H1 (cell line): ENCODE measurements around the gene NKAIN1. TPM values are rescaled to one million over a fixed set of nuclear protein-coding genes. Genes with fewer than 3 reads are reported as not detected.
"Not testable (repeated sequence)": the region's sequence is repeated elsewhere in the genome, so short reads cannot be mapped to it uniquely, and the experiment has no call there.

Experiments used
- CTCF ChIA-PET: fragments of 300-600 bp; sonication (Branson Sonifier 250); formaldehyde crosslinking; loops from one replicate; lab custom pipeline; 2021; ENCODE audit not compliant: partially characterized antibody; lab: Charles Lee
- POLR2A ChIA-PET: fragments of 300-600 bp; sonication (Branson Sonifier 250); formaldehyde crosslinking; loops from one replicate; lab custom pipeline; 2021; ENCODE audit warnings: inconsistent platforms; ENCODE audit not compliant: partially characterized antibody; lab: Charles Lee
- DNase-seq, 2 experiments: peaks; one replicate each; pipeline versions ENCODE4 v3.0.0 to v3.0.0-alpha.2; 2010 to 2022; ENCODE audit warnings: low spot score in 2 of 2, low read depth in 1 of 2, mixed read lengths in 1 of 2
- FAIRE-seq: peaks from 2 replicates; lab custom pipeline; 2011; peaks lifted over from hg19 to GRCh38; lab: Jason Lieb, UNC
- H2AFZ ChIP-seq: 2 replicates; pipeline ENCODE4 v1.8.1; 2012; ENCODE audit warnings: low read length, inconsistent platforms
- H2AK5ac ChIP-seq: 2 replicates; pipeline ENCODE4 v1.6.1; 2013; ENCODE audit warnings: low read depth, low read length
- H2BK120ac ChIP-seq: replicated peaks from 2 replicates; pipeline ENCODE3; 2013; ENCODE audit warnings: low read depth, low read length, inconsistent platforms
- H2BK12ac ChIP-seq: 2 replicates; pipeline ENCODE4 v1.6.1; 2013; ENCODE audit warnings: low read depth, low read length
- H2BK15ac ChIP-seq: 2 replicates; pipeline ENCODE4 v1.6.1; 2013; ENCODE audit warnings: low read length
- H2BK20ac ChIP-seq: 2 replicates; pipeline ENCODE4 v1.6.1; 2013; ENCODE audit warnings: low read length
- H2BK5ac ChIP-seq: 2 replicates; pipeline ENCODE4 v1.6.1; 2013; ENCODE audit warnings: low read depth, low read length
- H3K14ac ChIP-seq: 2 replicates; pipeline ENCODE4 v1.6.1; 2013; ENCODE audit warnings: inconsistent platforms; ENCODE audit not compliant: insufficient read length
- H3K18ac ChIP-seq: 2 replicates; pipeline ENCODE4 v1.6.1; 2013; ENCODE audit warnings: low read length; ENCODE audit errors: extremely low read depth
- H3K23ac ChIP-seq: 2 replicates; pipeline ENCODE4 v1.6.1; 2013; ENCODE audit warnings: inconsistent platforms; ENCODE audit not compliant: insufficient read length
- H3K23me2 ChIP-seq: 2 replicates; pipeline ENCODE4 v1.6.1; 2013; ENCODE audit warnings: low read depth, low read length
- H3K27ac ChIP-seq: 2 replicates; pipeline ENCODE4 v1.6.1; 2011; ENCODE audit warnings: low read depth, low read length, inconsistent platforms
- H3K27me3 ChIP-seq, 4 experiments: replicated peaks in 1 of 4; 1 replicate in 1 of 4; 2 replicates in 3 of 4; pipeline versions ENCODE4 v1.6.1 to v1.8.1; 2011 to 2013; ENCODE audit warnings: low read length in 3 of 4, mild to moderate bottlenecking in 3 of 4, inconsistent platforms in 2 of 4, mixed read lengths in 2 of 4, moderate library complexity in 1 of 4; ENCODE audit not compliant: control insufficient read depth in 3 of 4, insufficient read depth in 3 of 4; ENCODE audit errors: extremely low read depth in 1 of 4
- H3K36me3 ChIP-seq, 4 experiments: 2 replicates each; pipeline versions ENCODE4 v1.6.1 to v1.8.1; 2011 to 2013; ENCODE audit warnings: mild to moderate bottlenecking in 4 of 4, low read length in 3 of 4, moderate library complexity in 2 of 4, control low read depth in 1 of 4, inconsistent platforms in 1 of 4; ENCODE audit not compliant: insufficient read depth in 4 of 4, control insufficient read depth in 2 of 4
- H3K4ac ChIP-seq: replicated peaks from 2 replicates; pipeline ENCODE3; 2013; ENCODE audit warnings: low read length, low read depth, mixed read lengths, inconsistent platforms; ENCODE audit not compliant: insufficient read length
- H3K4me1 ChIP-seq, 4 experiments: replicated peaks in 1 of 4; 1 replicate in 1 of 4; 2 replicates in 3 of 4; pipeline versions ENCODE4 v1.6.1 to v1.8.1; 2011 to 2013; ENCODE audit warnings: low read length in 3 of 4, inconsistent platforms in 2 of 4, mixed read lengths in 1 of 4; ENCODE audit not compliant: insufficient read depth in 4 of 4, control insufficient read depth in 3 of 4
- H3K4me2 ChIP-seq, 2 experiments: 2 replicates each; pipeline versions ENCODE4 v1.6.1 to v1.8.1; 2011 to 2013; ENCODE audit warnings: low read depth in 2 of 2, low read length in 2 of 2, control low read depth in 1 of 2, inconsistent platforms in 1 of 2, mild to moderate bottlenecking in 1 of 2; ENCODE audit not compliant: insufficient read depth in 1 of 2
- H3K4me3 ChIP-seq, 4 experiments: fragments of 200-600, 300-600 bp in 1 of 4; sonication (generic), shearing (Covaris generic), sonication (Bioruptor Twin) in 1 of 4; 2 replicates each; pipeline versions ENCODE4 v1.5.1 to v1.8.1; 2011 to 2016; ENCODE audit warnings: low read length in 4 of 4, low read depth in 3 of 4, control low read depth in 2 of 4, inconsistent platforms in 2 of 4, mild to moderate bottlenecking in 2 of 4, mixed read lengths in 1 of 4, moderate library complexity in 1 of 4; ENCODE audit not compliant: insufficient read depth in 2 of 4; ENCODE audit errors: extremely low read depth in 1 of 4
- H3K56ac ChIP-seq: replicated peaks from 2 replicates; pipeline ENCODE3; 2013; ENCODE audit warnings: low read depth, mild to moderate bottlenecking, mixed read lengths, low read length, inconsistent platforms; ENCODE audit not compliant: insufficient read length
- H3K79me1 ChIP-seq: 2 replicates; pipeline ENCODE4 v1.6.1; 2013; ENCODE audit warnings: low read depth, low read length, control low read depth
- H3K79me2 ChIP-seq, 2 experiments: 2 replicates each; pipeline versions ENCODE4 v1.6.1 to v1.8.1; 2012 to 2013; ENCODE audit warnings: low read length in 2 of 2, mild to moderate bottlenecking in 2 of 2, inconsistent platforms in 1 of 2; ENCODE audit not compliant: insufficient read depth in 2 of 2, control insufficient read depth in 1 of 2
- H3K9ac ChIP-seq, 4 experiments: replicated peaks in 1 of 4; 1 replicate in 1 of 4; 2 replicates in 3 of 4; pipeline versions ENCODE4 v1.6.1 to v1.8.1; 2011 to 2013; ENCODE audit warnings: low read depth in 3 of 4, low read length in 3 of 4, control low read depth in 2 of 4, mild to moderate bottlenecking in 2 of 4, moderate library complexity in 2 of 4, inconsistent platforms in 1 of 4; ENCODE audit errors: extremely low read depth in 1 of 4
- H3K9me3 ChIP-seq, 2 experiments: 2 replicates each; pipeline versions ENCODE4 v1.6.1 to v1.8.1; 2012 to 2013; ENCODE audit warnings: mild to moderate bottlenecking in 2 of 2, moderate library complexity in 2 of 2, control low read depth in 1 of 2, inconsistent platforms in 1 of 2, low read depth in 1 of 2, low read length in 1 of 2, mixed read lengths in 1 of 2; ENCODE audit not compliant: insufficient read depth in 2 of 2
- H4K20me1 ChIP-seq, 2 experiments: replicated peaks in 1 of 2; 2 replicates each; pipeline versions ENCODE3 to v1.8.1; 2011 to 2013; ENCODE audit warnings: inconsistent platforms in 2 of 2, low read length in 2 of 2, mild to moderate bottlenecking in 1 of 2; ENCODE audit not compliant: insufficient read depth in 2 of 2, control insufficient read depth in 1 of 2
- H4K5ac ChIP-seq: 2 replicates; pipeline ENCODE4 v1.6.1; 2013; ENCODE audit warnings: low read length, low read depth, mixed read lengths, inconsistent platforms; ENCODE audit not compliant: insufficient read length
- H4K8ac ChIP-seq: 2 replicates; pipeline ENCODE4 v1.8.0; 2013; ENCODE audit warnings: mild to moderate bottlenecking, moderate library complexity, low read length, inconsistent platforms; ENCODE audit not compliant: insufficient read depth; ENCODE audit errors: extremely low read depth
- H4K91ac ChIP-seq: replicated peaks from 2 replicates; pipeline ENCODE3; 2013; ENCODE audit warnings: low read length, mixed read lengths, inconsistent platforms; ENCODE audit not compliant: insufficient read length
- WGBS, 2 experiments: shearing (Covaris generic) in 1 of 2; methylation state at CpG; one replicate each; pipeline versions ENCODE4 v1.1.6 to v1.1.7; 2013 to 2015; ENCODE audit warnings: low lambda C conversion rate in 2 of 2, mixed read lengths in 2 of 2, inconsistent platforms in 1 of 2, low coverage in 1 of 2, missing lambda C conversion rate in 1 of 2; ENCODE audit not compliant: insufficient replicate concordance in 2 of 2, insufficient coverage in 1 of 2, insufficient read length in 1 of 2; ENCODE audit errors: extremely low coverage in 1 of 2, missing lambda C conversion rate in 1 of 2; 5-methylcytosine and 5-hydroxymethylcytosine counted together
- polyA plus RNA-seq, 7 experiments: library from polyadenylated mRNA; depleted of rRNA in 3 of 7; stranded (reverse) in 5 of 7; unstranded in 2 of 7; fragments of >200 nt in 5 of 7; fragments of 200-250 nt in 2 of 7; gene quantifications; 1 replicate in 5 of 7; 2 replicates in 1 of 7; 4 replicates in 1 of 7; pipeline versions ENCODE4 v1.2.1 to v1.2.3, GENCODE V29; 2011 to 2013; ENCODE audit warnings: missing spikeins in 2 of 7, mixed read lengths in 2 of 7
- total RNA-seq: library from RNA; stranded (reverse); fragmentation: NEBNext Ultra II Directional; extraction: Animal tissue kit (Norgen Biotek cat#: 25700); gene quantifications from 2 replicates; pipeline ENCODE4 v1.2.1, GENCODE V29; 2021

The NKAIN1 gene
- total and polyA plus RNA-seq, 2 of the 8 experiments (the other 6 are each of a cell fraction or from before 2014, with no cell fraction given): 59.3 to 66.9 TPM

- not testable (repeated sequence) for H3K9ac ChIP-seq, H3K23me2 ChIP-seq, H2BK20ac ChIP-seq, H4K20me1 ChIP-seq, FAIRE-seq, H2BK12ac ChIP-seq, H3K18ac ChIP-seq, H2AFZ ChIP-seq, H2BK15ac ChIP-seq, H3K23ac ChIP-seq, H2AK5ac ChIP-seq, H3K4ac ChIP-seq, H3K14ac ChIP-seq, H4K91ac ChIP-seq, H2BK5ac ChIP-seq, H3K79me1 ChIP-seq, H3K56ac ChIP-seq, H3K4me1 ChIP-seq, H2BK120ac ChIP-seq, H3K79me2 ChIP-seq, H3K27me3 ChIP-seq, H3K4me2 ChIP-seq, H3K9me3 ChIP-seq, H3K27ac ChIP-seq, H4K8ac ChIP-seq, H3K4me3 ChIP-seq, H4K5ac ChIP-seq, DNase-seq
- WGBS, 2 experiments: 84% methylated on average over 4 of the region's 4 CpGs; no CpG with 5 or more reads in 1 of the 2 experiments
- ChIA-PET CTCF (interaction anchor here (0.9 to 1.2 kb wide), 2 partner anchors 89 to 103 kb away, joined by 3 read pairs; no protein-coding TSS in a partner anchor), POLR2A (interaction anchor here (0.6 to 1.0 kb wide), 5 partner anchors 11 to 188 kb away, joined by 3 to 5 read pairs (median 3); no protein-coding TSS in a partner anchor)
- peaks cover 28 to 89% (median 62%) of the 10 kb centered on the region in 4 experiments for H3K36me3 ChIP-seq
Measured at GRCh38 chr1:31287791-31288190, 48.1 kb upstream of the NKAIN1 start.

GRCh38 chr1:31282426-31282825 lies 42.7 kb upstream of the NKAIN1 start:
- not testable (repeated sequence) for H3K79me2 ChIP-seq, H3K18ac ChIP-seq, H2BK12ac ChIP-seq, FAIRE-seq, H2AFZ ChIP-seq, H3K9ac ChIP-seq, H3K23ac ChIP-seq, H3K4me3 ChIP-seq, H2AK5ac ChIP-seq, H3K23me2 ChIP-seq, H4K5ac ChIP-seq, H3K9me3 ChIP-seq, H4K8ac ChIP-seq, H3K4me1 ChIP-seq, H3K79me1 ChIP-seq, H2BK20ac ChIP-seq, H4K91ac ChIP-seq, H3K4ac ChIP-seq, H3K27me3 ChIP-seq, DNase-seq, H4K20me1 ChIP-seq, H2BK15ac ChIP-seq, H2BK120ac ChIP-seq, H3K56ac ChIP-seq, H3K14ac ChIP-seq, H2BK5ac ChIP-seq, H3K4me2 ChIP-seq, H3K27ac ChIP-seq
- H3K36me3 ChIP-seq: peaks cover 23 to 83% (median 62%) of the 10 kb centered on the region in 4 experiments
- WGBS, 2 experiments: 96% methylated on average over 9 of the region's 9 CpGs; no CpG with 5 or more reads in 1 of the 2 experiments
- CTCF ChIA-PET: interaction anchor here (1.0 to 3.2 kb wide), 4 partner anchors 10 to 112 kb away, joined by 3 to 15 read pairs (median 6); no protein-coding TSS in a partner anchor
- POLR2A ChIA-PET: interaction anchor here (1.7 to 8.1 kb wide), 6 partner anchors 9 to 98 kb away, joined by 4 to 45 read pairs (median 8); partner anchors contain the start of genes SNRNP40 and ZCCHC17
